OCI-LY1 (cell line): ENCODE results near the gene HNRNPA2B1.

Source experiments
- CTCF ChIP-seq: fragments of 200-600 bp; sonication (generic), shearing (Covaris generic); IDR thresholded peaks from 2 replicates; pipeline ENCODE4 v1.5.1; 2017; ENCODE audit warnings: mild to moderate bottlenecking, antibody characterized with exemption, low read length, moderate library complexity, mixed read lengths
- EZH2 ChIP-seq: fragments of 200-600 bp; sonication (generic), shearing (Covaris generic); IDR thresholded peaks from 2 replicates; pipeline ENCODE4 v1.8.0; 2017; ENCODE audit warnings: borderline replicate concordance, mixed run types, mild to moderate bottlenecking, antibody characterized with exemption, low read length, moderate library complexity, mixed read lengths

DNA sequence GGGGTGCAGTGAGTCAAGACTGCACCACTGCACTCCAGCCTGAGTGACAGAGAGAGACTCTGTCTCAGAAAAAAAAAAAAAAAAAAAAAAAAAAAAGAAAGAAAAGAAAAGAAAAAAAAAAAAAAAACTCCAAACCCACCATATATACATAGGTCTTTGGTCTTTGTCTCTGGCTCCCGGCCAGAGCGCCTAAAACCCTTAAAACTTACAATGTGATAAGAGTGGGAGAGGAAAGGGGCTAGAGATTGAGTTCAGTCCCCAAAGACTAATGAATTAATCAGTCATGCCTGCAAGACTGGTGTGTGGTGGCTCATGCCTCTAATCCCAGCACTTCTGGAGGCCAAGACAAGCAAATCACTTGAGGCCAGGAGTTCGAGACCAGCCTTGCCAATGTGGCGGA lies 55.3 kb downstream of the HNRNPA2B1 start:
- TF ChIP-seq CTCF (no peak), EZH2 (no peak)
